Nephron (organoid): Measurements from ENCODE around the gene KLHDC4.

Source experiments
- H3K27ac Mint-ChIP-seq, 3 experiments: 2 replicates each; pipeline ENCODE4 v1.8.0; 2020; ENCODE audit warnings: mixed read lengths in 3 of 3, mild to moderate bottlenecking in 2 of 3, moderate library complexity in 1 of 3
- H3K27me3 Mint-ChIP-seq: 2 replicates; pipeline ENCODE4 v1.8.0; 2021; ENCODE audit warnings: low read depth, mild to moderate bottlenecking, moderate library complexity, mixed read lengths
- H3K36me3 Mint-ChIP-seq: 2 replicates; pipeline ENCODE4 v1.8.0; 2020; ENCODE audit warnings: low read depth, mixed read lengths
- H3K4me1 Mint-ChIP-seq: 2 replicates; pipeline ENCODE4 v1.8.0; 2020; ENCODE audit warnings: mixed read lengths
- H3K4me3 Mint-ChIP-seq, 3 experiments: 2 replicates each; pipeline ENCODE4 v1.8.0; 2020; ENCODE audit warnings: mild to moderate bottlenecking in 3 of 3, mixed read lengths in 3 of 3, moderate library complexity in 2 of 3
- H3K9me3 Mint-ChIP-seq: 2 replicates; pipeline ENCODE4 v1.8.0; 2020; ENCODE audit warnings: mixed read lengths
- TF ChIP-seq, protein P1 (sequence below), 3 experiments: fragments of 200-600 bp; sonication (generic); IDR thresholded peaks; one replicate each; pipeline ENCODE4 v1.5.0; 2021; ENCODE audit warnings: antibody characterized with exemption in 3 of 3; ENCODE audit not compliant: unreplicated experiment in 3 of 3

The KLHDC4 gene

DNA sequence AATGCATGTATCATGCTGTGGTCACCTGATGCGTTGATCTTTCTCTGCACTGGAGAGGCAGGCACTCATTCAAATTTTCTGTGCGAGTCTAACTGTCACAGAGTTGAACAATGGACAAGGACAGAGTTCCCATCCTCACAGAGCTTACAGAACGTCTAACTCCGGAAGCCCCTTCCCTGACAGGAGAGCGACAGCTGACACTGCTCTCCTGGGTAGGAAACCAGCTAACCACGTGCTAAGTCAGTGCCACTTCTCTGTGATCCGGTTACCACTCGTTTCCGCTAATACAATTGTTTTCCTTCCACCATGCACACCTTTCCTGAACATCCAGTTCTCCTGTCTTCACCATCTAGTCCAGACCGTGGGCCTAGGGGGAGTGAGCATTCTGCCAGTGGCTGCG is 11.3 kb downstream of the KLHDC4 start:
- no peaks in the 10 kb centered on the region for H3K9me3 Mint-ChIP-seq
- H3K4me1 Mint-ChIP-seq = no peaks in the 10 kb centered on the region
- TF ChIP-seq, protein P1, sequence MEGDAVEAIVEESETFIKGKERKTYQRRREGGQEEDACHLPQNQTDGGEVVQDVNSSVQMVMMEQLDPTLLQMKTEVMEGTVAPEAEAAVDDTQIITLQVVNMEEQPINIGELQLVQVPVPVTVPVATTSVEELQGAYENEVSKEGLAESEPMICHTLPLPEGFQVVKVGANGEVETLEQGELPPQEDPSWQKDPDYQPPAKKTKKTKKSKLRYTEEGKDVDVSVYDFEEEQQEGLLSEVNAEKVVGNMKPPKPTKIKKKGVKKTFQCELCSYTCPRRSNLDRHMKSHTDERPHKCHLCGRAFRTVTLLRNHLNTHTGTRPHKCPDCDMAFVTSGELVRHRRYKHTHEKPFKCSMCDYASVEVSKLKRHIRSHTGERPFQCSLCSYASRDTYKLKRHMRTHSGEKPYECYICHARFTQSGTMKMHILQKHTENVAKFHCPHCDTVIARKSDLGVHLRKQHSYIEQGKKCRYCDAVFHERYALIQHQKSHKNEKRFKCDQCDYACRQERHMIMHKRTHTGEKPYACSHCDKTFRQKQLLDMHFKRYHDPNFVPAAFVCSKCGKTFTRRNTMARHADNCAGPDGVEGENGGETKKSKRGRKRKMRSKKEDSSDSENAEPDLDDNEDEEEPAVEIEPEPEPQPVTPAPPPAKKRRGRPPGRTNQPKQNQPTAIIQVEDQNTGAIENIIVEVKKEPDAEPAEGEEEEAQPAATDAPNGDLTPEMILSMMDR (IDR thresholded peaks at IDR 0.05; ENCODE audit: unreplicated experiment in 3 of 3) = no peak
- H3K36me3 Mint-ChIP-seq = peaks cover 57% of the 10 kb centered on the region
- no peaks in the 10 kb centered on the region for H3K27me3 Mint-ChIP-seq
- no peak overlapping the region for H3K27ac Mint-ChIP-seq
- H3K4me3 Mint-ChIP-seq = no peak overlapping the region

DNA sequence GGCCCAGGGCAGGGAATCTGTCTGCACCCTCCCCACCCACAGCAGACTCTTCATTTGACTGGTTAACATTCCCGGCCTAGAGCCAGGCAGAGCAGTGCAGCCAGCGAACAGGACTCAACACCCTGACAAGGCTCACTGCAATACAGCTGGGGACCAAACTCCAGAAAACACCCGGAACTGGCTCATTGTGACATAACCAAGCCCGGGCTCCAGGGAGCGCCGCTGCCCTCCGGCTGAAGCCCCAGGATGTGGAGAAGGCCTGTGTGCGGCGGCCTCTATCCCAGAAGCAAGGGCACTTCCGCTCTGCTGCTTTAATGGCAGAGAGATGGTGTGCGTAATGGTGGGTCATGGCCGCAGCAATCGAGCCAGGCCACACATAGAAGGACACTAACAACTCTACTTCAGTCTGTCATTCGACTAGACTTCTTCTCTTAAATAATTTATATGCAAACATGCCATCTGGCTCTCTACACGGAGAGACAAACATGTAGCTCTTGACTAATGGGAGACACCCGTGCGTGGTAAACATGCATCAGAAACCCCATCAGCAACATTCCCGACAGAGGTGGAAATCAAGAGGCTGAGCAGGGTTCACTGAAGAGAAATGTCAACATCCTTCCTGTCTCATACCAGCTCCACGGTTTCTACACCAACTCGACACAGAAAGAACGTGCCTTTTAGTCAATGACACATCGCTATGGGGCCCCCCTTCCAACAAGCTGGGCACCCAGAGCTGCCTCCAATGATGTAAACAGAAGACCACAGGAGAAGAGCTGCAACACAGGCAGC is 18.0 kb downstream of the KLHDC4 start:
- TF ChIP-seq, protein P1 (IDR thresholded peaks at IDR 0.05; ENCODE audit: unreplicated experiment in 3 of 3) = no peak
- H3K9me3 Mint-ChIP-seq = no peaks in the 10 kb centered on the region
- H3K27ac Mint-ChIP-seq = no peak overlapping the region
- H3K4me1 Mint-ChIP-seq = no peaks in the 10 kb centered on the region
- H3K27me3 Mint-ChIP-seq = no peaks in the 10 kb centered on the region
- no peak overlapping the region for H3K4me3 Mint-ChIP-seq
- H3K36me3 Mint-ChIP-seq = peaks cover 48% of the 10 kb centered on the region

DNA sequence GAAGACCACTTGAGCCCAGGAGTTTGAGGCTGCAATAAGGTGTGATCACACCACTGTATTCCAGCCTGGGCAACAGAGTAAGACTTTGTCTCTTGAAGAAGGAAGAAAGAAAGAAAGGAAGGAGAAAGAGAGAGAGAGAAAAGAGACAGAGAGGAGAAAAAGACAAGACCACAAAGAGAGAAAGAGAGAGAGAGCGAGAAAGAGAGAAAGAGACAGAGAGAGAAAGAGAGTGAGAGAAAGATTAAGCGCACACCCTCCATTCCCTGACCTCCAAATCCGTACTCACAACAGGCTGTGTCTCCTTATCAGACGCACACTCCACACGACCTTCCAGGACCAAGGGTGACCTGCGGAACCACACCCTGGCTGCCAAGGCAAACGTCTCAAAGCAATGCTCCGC is 19.6 kb downstream of the KLHDC4 start:
- H3K36me3 Mint-ChIP-seq = peaks cover 54% of the 10 kb centered on the region
- no peak overlapping the region for H3K27ac Mint-ChIP-seq
- H3K4me3 Mint-ChIP-seq = no peak overlapping the region
- no peaks in the 10 kb centered on the region for H3K9me3 Mint-ChIP-seq
- H3K27me3 Mint-ChIP-seq = no peaks in the 10 kb centered on the region
- peaks cover 10% of the 10 kb centered on the region for H3K4me1 Mint-ChIP-seq
- TF ChIP-seq, protein P1 (IDR thresholded peaks at IDR 0.05; ENCODE audit: unreplicated experiment in 3 of 3) = no peak

DNA sequence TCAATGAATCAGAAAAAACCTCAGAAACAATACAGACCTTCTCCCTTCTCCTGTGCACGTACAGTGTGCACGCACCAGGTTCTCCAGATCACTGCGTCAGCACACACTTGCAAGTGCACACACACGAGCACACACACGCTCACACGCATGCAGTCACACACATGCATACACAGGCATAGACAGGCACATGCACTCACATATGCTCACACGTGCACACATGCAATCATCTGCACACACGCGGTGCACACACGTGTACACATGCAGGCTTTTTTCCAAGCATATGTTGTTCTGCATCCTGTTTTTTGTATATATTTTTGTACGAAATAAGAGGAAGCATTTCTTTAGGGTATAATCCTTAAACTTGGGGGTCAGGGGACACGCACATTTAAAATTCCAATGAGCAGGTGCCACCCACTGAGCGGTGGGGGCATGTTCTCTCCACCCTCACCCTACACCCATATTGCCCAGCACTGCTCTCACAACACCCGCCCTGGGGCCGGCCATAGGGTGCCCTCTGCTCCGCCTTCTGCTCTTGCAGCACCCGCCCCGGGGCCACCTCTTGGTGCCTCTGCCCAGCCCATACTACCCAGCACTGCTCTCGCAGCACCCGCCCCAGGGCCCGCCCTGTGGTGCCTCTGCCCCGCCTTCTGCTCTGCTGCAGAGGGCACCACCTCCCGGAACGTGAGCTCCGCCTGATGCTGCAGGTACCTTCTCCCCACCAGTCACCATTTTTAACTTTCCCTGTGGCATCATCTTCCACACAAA is 20.9 kb downstream of the KLHDC4 start:
- Mint-ChIP-seq H3K4me1 (peaks cover 16% of the 10 kb centered on the region), H3K36me3 (peaks cover 49% of the 10 kb centered on the region), H3K4me3 (no peak overlapping the region), H3K27me3 (no peaks in the 10 kb centered on the region), H3K9me3 (no peaks in the 10 kb centered on the region), H3K27ac (no peak overlapping the region)
- TF ChIP-seq, protein P1 (IDR thresholded peaks at IDR 0.05; ENCODE audit: unreplicated experiment in 3 of 3) = no peak

DNA sequence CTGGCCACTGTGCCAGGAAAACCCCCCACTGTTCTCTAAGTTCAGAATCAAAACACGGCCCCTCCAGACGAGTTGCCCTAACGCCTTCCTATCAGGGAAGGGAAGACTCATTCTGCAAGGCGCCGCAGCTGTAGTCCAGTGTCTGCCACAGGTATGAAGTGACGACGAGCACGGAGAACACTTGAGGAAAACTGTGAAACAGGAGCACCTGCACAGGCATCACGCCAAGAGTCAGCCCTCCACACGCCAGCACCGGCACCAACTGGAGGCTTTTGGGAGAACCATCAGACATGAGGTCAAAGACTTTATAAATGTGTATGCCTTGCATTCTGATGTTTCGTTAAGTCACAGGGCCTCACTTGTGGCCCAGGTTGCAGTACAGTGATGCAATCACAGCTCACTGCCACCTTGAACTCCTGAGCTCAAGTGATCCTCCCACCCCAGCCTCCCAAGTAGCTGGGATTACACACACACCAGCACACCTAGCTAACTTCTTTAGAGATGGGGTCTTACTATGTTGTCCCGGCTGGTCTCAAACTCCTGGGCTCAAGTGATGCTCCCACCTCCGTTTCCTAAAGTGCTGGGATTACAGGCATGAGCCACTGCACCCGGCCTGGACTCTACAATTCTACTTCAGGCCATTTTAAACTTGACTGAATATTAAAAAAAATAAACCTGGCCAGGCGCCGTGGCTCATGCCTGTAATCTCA is 22.9 kb downstream of the KLHDC4 start:
- Mint-ChIP-seq H3K27ac (no peak overlapping the region), H3K9me3 (no peaks in the 10 kb centered on the region), H3K36me3 (peaks cover 35% of the 10 kb centered on the region), H3K4me3 (no peak overlapping the region), H3K27me3 (no peaks in the 10 kb centered on the region), H3K4me1 (peaks cover 16% of the 10 kb centered on the region)
- TF ChIP-seq, protein P1 (IDR thresholded peaks at IDR 0.05; ENCODE audit: unreplicated experiment in 3 of 3) = no peak
